GM13976 (cell line): ENCODE data around the gene HTT.

Source experiments
- DNase-seq: peaks from one replicate; pipeline ENCODE4 v3.0.0; 2012; ENCODE audit warnings: low spot score
- in situ Hi-C: fragments of 300-500 bp; cut with MboI; formaldehyde crosslinking; loops from one replicate; pipeline ENCODE4 v1.12.0; 2022; ENCODE audit warnings: low sequenced_read_pairs, mixed read lengths, inconsistent platforms; ENCODE audit not compliant: unreplicated experiment
- TF ChIP-seq, protein P1 (sequence below): IDR thresholded peaks from 2 replicates; pipeline ENCODE4 v1.5.1; 2012; ENCODE audit warnings: borderline replicate concordance, mild to moderate bottlenecking; ENCODE audit not compliant: insufficient read depth; ENCODE audit errors: extremely low read depth, missing control alignments, control extremely low read depth

HTT gene

DNA sequence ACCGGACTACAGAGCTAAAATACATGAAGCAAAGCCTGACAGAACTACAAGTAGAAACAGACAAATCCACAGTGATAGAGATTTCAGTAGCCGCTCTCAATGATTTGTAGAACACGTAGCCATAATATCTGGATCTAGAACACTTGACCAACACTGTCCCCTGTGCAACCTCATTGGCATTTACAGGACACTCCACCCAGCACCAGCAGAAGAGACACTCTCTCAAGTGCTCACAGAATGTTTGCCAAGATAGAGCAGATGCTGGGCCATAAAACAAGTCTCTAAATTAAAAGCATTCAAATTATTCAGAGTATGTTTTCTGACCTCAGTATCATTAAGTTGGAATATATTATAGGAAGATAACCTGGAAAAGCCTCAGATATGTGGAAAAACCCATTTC lies 21.7 kb downstream of the HTT start:
- in situ Hi-C loops, result no loop called here
- DNase-seq, result no peak
- TF ChIP-seq, protein P1, sequence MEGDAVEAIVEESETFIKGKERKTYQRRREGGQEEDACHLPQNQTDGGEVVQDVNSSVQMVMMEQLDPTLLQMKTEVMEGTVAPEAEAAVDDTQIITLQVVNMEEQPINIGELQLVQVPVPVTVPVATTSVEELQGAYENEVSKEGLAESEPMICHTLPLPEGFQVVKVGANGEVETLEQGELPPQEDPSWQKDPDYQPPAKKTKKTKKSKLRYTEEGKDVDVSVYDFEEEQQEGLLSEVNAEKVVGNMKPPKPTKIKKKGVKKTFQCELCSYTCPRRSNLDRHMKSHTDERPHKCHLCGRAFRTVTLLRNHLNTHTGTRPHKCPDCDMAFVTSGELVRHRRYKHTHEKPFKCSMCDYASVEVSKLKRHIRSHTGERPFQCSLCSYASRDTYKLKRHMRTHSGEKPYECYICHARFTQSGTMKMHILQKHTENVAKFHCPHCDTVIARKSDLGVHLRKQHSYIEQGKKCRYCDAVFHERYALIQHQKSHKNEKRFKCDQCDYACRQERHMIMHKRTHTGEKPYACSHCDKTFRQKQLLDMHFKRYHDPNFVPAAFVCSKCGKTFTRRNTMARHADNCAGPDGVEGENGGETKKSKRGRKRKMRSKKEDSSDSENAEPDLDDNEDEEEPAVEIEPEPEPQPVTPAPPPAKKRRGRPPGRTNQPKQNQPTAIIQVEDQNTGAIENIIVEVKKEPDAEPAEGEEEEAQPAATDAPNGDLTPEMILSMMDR, result no peak

- no peak for DNase-seq
- TF ChIP-seq, protein P1, result no peak
- in situ Hi-C loops, result no loop called here
These were observed 23.9 kb downstream of the HTT start for GRCh38 chr4:3098346-3098745.

DNA sequence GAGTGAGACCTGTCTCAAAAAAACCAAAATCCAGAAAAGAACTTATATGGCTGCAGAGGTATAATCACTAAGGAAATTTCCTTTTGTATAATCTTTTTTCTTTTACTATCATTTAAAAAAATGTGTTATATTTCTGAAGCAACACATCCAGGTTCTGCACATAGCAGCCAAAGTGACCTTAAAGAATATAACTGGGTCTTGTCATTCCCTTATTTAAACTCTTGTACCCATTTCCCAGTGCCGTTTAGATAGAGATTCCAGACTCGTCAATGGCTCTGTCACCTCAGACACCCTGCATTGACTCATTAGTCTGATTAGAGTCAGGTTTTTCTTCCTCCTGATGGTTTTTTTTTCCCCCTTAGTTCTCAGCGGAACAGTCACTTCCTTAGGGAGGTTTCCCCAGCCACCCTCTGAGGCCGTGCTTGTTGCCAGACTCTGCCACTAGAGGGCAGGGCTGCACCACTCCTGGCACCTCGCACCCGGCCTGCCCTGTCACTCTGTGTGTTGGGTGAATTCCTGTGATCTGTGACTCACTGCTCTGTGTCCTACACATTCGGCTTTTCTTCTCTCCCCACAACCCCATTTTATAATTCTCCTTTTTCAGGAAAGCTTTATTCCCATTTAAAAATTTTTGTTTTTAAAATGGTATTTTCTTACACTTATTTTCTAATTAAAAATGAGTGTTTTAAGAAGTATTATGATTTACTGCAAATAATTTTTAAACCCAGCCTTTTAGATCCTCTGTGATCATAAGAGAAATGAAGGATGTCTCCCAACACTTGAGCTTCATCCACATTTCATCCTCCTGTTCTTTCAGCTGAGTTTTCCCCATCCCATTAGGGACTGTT lies 32.1 kb downstream of the HTT start:
- TF ChIP-seq, protein P1, result peak; percentile 97
- in situ Hi-C loops, result no loop called here
- DNase-seq, result peak; percentile 88

DNA sequence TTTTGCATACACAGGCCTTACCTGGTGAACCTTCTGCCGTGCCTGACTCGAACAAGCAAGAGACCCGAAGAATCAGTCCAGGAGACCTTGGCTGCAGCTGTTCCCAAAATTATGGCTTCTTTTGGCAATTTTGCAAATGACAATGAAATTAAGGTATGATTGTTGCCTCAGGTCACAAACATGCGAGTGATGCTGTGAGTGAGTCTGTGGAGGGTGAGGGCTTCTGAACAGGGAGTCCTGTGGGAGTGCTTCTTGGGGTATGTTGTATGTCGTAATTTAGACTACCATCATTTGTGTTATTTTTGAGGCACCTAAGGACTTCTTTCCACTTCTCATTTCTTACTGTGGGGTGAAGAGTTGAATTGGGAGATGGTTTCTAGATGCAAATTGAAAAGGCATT lies 32.8 kb downstream of the HTT start:
- DNase-seq, result no peak
- in situ Hi-C loops, result no loop called here
- TF ChIP-seq, protein P1, result no peak

- in situ Hi-C loops, result no loop called here
- no peak for DNase-seq
- TF ChIP-seq, protein P1, result no peak
These were observed 33.2 kb downstream of the HTT start for GRCh38 chr4:3107691-3108121.

DNA sequence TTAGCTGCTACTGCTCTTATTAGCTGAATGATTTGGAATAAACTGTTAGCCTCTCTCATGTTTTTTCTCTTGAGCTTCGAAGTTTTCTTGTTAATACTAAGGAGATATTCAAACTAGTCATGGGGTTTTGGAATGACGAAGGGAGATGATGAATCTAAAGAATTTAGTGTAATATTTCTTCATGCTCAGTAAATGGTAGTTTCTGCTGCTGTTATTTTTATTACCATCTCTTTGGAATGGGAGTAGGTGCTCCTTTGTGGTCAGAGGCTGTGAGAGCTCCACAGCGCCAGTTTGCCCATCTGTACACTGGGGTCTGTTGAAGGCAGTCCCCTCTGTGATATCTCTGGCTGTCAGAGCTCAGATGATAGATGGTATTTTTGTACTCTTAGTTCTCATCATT lies 33.7 kb downstream of the HTT start:
- TF ChIP-seq, protein P1, result no peak
- DNase-seq, result no peak
- in situ Hi-C loops, result no loop called here

GRCh38 chr4:3111461-3111860 lies 37.0 kb downstream of the HTT start:
- in situ Hi-C loops, result no loop called here
- DNase-seq, result no peak
- TF ChIP-seq, protein P1, result no peak
